Effector CD8-positive, alpha-beta T cell (primary cell): ENCODE data around the gene SLC25A46.
"Not testable (repeated sequence)": the region's sequence is repeated elsewhere in the genome, so short reads cannot be mapped to it uniquely, and the experiment has no call there.

Experiments used
- DNase-seq: peaks from one replicate; lab custom pipeline; 2025; lab: John Stamatoyannopoulos, UW

SLC25A46 gene

DNA sequence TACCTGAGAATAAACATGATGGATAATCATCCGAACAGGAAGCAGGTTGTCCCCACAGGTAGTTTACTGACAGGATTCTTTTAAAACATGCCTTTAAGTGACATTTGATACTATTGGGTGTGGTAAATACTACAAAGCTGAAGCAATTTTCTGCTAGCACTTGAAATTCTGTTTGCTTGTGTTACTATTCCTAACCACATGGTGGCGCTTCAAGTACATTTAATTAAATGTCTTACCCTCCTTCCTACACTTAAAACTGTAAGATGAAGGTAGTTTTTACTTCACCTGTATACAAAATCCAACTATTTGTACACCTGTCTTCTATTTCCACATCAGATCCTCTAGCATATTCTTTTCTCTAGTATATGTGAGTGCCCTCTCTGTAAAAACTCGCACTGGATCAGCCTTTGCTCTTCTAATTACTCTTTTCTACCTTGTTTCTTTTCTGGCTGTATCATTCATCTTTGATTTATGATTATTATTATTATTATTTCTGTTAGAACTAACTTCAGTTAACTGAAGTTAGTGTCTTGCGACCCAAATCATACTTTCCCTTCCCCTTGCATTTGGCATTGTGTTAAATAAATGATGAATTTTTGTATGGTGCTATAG is 18.4 kb downstream of the SLC25A46 start:
- DNase-seq, result no peak

DNA sequence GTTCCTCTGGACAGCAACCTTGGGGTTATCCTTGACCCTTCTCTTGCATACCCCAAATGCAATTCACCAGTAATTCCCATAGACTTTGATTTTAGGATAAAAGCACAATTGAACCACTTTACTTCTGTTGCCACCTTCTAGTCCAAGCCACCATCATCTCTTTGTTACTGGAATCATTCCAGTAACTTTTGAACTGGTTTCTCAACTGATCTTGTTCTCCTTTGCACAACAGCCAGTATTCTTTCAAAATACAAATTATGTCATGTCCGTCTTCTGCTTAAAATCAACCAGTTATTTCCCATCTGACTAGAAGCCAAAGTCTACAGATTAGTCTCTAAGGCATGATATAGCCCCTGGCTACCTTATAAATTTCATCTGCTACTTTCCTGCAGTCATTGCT is 21.4 kb downstream of the SLC25A46 start:
- DNase-seq, result no peak

DNA sequence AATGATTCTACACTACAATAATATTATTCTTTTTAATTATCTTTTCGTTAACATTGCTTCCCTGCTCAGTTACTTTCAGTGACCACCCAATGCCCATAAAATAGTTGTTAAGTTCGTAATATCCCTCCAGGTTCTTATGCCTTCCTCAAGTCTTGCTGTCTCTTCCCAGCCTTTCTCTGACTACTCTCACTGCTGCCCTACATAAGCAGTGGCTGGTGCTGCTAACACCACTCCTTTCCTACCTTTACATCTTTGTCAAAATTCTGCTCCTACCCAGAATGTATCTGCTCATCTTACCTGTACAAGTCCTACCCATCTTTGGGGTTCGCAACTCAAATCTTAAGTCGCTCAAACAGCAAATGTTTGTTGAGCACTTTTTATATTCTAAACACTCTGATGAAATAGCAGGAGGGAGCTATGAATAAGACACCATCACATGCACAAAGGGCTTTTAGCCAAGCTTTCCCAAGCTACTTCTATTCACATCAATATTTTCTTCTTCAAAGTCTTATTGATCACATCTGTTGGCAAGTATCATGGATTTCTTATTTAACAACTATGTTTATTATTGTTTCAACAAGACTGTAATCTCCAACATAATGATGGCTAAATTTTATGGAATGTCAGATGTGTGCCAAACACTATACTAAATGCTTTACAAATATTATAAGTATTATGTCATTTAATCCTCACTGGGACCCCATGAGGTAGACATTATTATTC is 29.5 kb downstream of the SLC25A46 start:
- no peak for DNase-seq

GRCh38 chr5:110769000-110769681 is 30.3 kb downstream of the SLC25A46 start:
- no peak for DNase-seq

DNA sequence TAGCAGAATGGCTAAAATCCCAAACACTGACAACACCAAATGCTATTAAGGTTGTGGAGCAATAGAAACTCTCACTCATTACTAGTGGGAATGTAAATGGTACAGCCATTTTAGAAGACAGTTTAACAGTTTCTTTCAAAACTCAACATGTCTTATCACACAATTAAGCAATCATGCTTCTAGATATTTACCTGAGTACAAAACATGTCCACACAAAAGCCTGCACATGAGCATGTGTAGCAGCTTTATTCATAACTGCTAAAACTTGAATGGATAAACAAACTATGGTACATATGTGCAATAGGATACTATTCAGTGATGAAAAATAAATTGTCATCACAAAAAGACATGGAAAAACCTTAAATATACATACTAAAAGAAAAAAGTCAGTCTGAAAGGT is 31.5 kb downstream of the SLC25A46 start:
- no peak for DNase-seq

DNA sequence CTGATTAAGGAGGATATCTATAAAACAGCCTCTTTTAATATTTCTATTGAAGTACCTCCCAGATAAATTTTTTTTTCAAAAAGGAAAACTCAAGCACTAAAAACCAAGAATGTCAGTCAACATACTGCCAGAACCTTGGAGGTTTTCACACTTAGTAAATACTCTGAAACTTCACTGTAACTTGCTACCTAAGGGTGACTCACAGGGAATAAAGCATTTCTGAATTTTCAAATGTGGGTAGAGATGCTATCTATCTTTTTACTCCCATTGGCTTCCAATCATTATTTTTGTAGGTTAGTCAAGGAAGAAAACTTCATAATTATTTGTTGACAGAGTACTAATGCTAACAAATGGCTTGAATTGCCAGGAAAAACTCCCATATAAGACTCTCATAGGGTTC is 46.1 kb downstream of the SLC25A46 start:
- no peak for DNase-seq

- DNase-seq, result no peak
These were observed 46.5 kb downstream of the SLC25A46 start for GRCh38 chr5:110785356-110785755.

GRCh38 chr5:110788006-110788405 is 49.2 kb downstream of the SLC25A46 start:
- DNase-seq, result not testable (repeated sequence)

- no peak for DNase-seq
These were observed 51.9 kb downstream of the SLC25A46 start for GRCh38 chr5:110790673-110791072.

DNA sequence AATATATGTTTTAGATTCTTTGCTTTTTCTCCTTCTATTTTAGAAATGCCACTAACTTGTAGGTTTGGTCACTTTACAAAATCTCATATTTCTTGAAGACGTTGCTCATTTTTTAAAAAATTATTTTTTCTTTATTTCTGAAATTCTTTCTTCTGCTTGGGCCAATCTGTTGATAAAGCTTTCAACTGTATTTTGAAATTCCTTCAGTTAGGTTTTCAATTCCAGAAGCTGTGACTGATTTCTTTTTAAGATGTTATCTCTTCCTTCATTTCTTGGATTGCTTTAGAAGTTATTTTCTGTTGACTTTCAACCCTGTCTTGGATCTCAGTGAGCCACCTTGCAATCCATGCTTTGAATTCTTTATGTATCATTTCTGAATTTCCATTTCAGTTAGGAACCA is 64.2 kb downstream of the SLC25A46 start:
- no peak for DNase-seq

- DNase-seq, result no peak
These were observed 64.9 kb downstream of the SLC25A46 start for GRCh38 chr5:110803467-110804326.

DNA sequence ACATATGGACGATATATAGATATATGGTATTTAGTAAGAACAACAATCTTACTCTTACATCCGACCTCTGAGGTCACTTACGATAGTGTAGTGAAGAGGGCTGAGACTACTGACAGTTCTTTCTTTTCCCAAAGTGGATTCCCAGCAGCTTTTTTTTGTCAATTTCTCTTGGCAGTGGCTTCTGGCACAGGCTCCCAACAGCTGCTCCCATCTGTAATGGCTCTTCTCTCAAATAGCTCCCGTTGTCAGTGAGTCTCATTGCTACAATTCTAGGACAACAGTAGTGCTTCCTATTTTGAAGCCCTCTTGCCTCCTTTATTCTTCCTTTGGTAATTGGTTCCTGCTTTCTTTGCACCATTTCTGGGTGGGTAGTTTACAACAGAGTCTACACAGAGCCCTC is 68.4 kb downstream of the SLC25A46 start:
- DNase-seq, result no peak

GRCh38 chr5:110809006-110809405 is 70.2 kb downstream of the SLC25A46 start:
- no peak for DNase-seq
